Measurements from ENCODE around the gene RPL10A.
A peak's percentile ranks its signal among the peaks of the same experiment; 100 is the strongest.

The RPL10A gene

GRCh38 chr6:35496841-35497570 lies 28.8 kb downstream of the RPL10A start, which contains the start of gene TEAD3:
Gene TEAD3, minus strand, starts transcription at chr6:35497079.
- Histone ChIP-seq H3K9ac (ENCODE audit: low read depth, low read length) (peak within 1 kb of the TSS; percentile 60), H3K4me1 (ENCODE audit: control insufficient read depth, insufficient read depth, low read length) (peaks cover 30% of the 10 kb centered on the region), H3K9me3 (ENCODE audit: control insufficient read depth, insufficient read depth, low read length) (no peaks in the 10 kb centered on the region), H3K36me3 (ENCODE audit: control insufficient read depth, insufficient read depth, low read length) (peaks cover 4% of the 10 kb centered on the region), H3K4me3 (ENCODE audit: low read depth, low read length) (peak within 1 kb of the TSS; percentile 77), H3K27me3 (ENCODE audit: control insufficient read depth, insufficient read depth, low read length) (peaks cover 24% of the 10 kb centered on the region)

GRCh38 chr6:35497571-35498421 lies 29.6 kb downstream of the RPL10A start:
- H3K9ac ChIP-seq (ENCODE audit: low read depth, low read length): peak overlapping the region; percentile 60
- H3K4me3 ChIP-seq (ENCODE audit: low read depth, low read length): peak overlapping the region; percentile 75
- peaks cover 24% of the 10 kb centered on the region for H3K27me3 ChIP-seq (ENCODE audit: control insufficient read depth, insufficient read depth, low read length)
- H3K9me3 ChIP-seq (ENCODE audit: control insufficient read depth, insufficient read depth, low read length): no peaks in the 10 kb centered on the region
- peaks cover 4% of the 10 kb centered on the region for H3K36me3 ChIP-seq (ENCODE audit: control insufficient read depth, insufficient read depth, low read length)
- H3K4me1 ChIP-seq (ENCODE audit: control insufficient read depth, insufficient read depth, low read length): peaks cover 22% of the 10 kb centered on the region

- Histone ChIP-seq H3K4me3 (ENCODE audit: low read depth, low read length) (peak overlapping the region; percentile 75), H3K27me3 (ENCODE audit: control insufficient read depth, insufficient read depth, low read length) (peaks cover 23% of the 10 kb centered on the region), H3K4me1 (ENCODE audit: control insufficient read depth, insufficient read depth, low read length) (peaks cover 17% of the 10 kb centered on the region), H3K9ac (ENCODE audit: low read depth, low read length) (peak overlapping the region; percentile 60), H3K36me3 (ENCODE audit: control insufficient read depth, insufficient read depth, low read length) (peaks cover 3% of the 10 kb centered on the region), H3K9me3 (ENCODE audit: control insufficient read depth, insufficient read depth, low read length) (no peaks in the 10 kb centered on the region)
Observed at GRCh38 chr6:35498422-35499067, 30.3 kb downstream of the RPL10A start.

DNA sequence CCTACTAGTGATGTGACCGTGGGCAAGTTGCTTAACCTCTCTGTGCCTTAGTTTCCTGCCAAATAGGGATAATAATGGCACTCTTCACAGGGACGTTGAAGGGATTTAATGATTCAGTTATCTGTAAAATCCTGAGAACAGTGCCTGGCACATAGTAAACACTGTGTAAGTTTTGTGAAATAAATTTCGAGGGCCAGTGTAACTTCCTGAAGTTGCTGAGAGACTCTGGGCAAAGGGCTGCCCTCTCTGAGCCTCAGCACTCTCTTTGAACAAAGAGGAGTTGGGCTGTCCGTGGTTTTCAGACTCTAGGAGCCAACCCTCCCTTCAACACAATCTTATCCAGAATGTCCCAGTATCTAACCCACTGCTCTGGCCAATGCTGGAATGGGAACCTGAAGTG lies 31.2 kb downstream of the RPL10A start:
- Histone ChIP-seq H3K27me3 (ENCODE audit: control insufficient read depth, insufficient read depth, low read length) (peaks cover 22% of the 10 kb centered on the region), H3K4me1 (ENCODE audit: control insufficient read depth, insufficient read depth, low read length) (peaks cover 12% of the 10 kb centered on the region), H3K9me3 (ENCODE audit: control insufficient read depth, insufficient read depth, low read length) (no peaks in the 10 kb centered on the region), H3K9ac (ENCODE audit: low read depth, low read length) (no peak overlapping the region), H3K36me3 (ENCODE audit: control insufficient read depth, insufficient read depth, low read length) (no peaks in the 10 kb centered on the region), H3K4me3 (ENCODE audit: low read depth, low read length) (no peak overlapping the region)

- Histone ChIP-seq H3K9me3 (ENCODE audit: control insufficient read depth, insufficient read depth, low read length) (no peaks in the 10 kb centered on the region), H3K27me3 (ENCODE audit: control insufficient read depth, insufficient read depth, low read length) (peaks cover 19% of the 10 kb centered on the region), H3K9ac (ENCODE audit: low read depth, low read length) (no peak overlapping the region), H3K4me3 (ENCODE audit: low read depth, low read length) (no peak overlapping the region), H3K36me3 (ENCODE audit: control insufficient read depth, insufficient read depth, low read length) (no peaks in the 10 kb centered on the region), H3K4me1 (ENCODE audit: control insufficient read depth, insufficient read depth, low read length) (peaks cover 7% of the 10 kb centered on the region)
Observed at GRCh38 chr6:35500782-35501181, 32.6 kb downstream of the RPL10A start.

GRCh38 chr6:35501784-35502183 lies 33.6 kb downstream of the RPL10A start:
- no peak overlapping the region for H3K9ac ChIP-seq (ENCODE audit: low read depth, low read length)
- peaks cover 7% of the 10 kb centered on the region for H3K4me1 ChIP-seq (ENCODE audit: control insufficient read depth, insufficient read depth, low read length)
- H3K36me3 ChIP-seq (ENCODE audit: control insufficient read depth, insufficient read depth, low read length): no peaks in the 10 kb centered on the region
- H3K9me3 ChIP-seq (ENCODE audit: control insufficient read depth, insufficient read depth, low read length): no peaks in the 10 kb centered on the region
- peaks cover 22% of the 10 kb centered on the region for H3K27me3 ChIP-seq (ENCODE audit: control insufficient read depth, insufficient read depth, low read length)
- H3K4me3 ChIP-seq (ENCODE audit: low read depth, low read length): no peak overlapping the region

GRCh38 chr6:35503534-35503933 lies 35.3 kb downstream of the RPL10A start:
- H3K36me3 ChIP-seq (ENCODE audit: control insufficient read depth, insufficient read depth, low read length): no peaks in the 10 kb centered on the region
- H3K27me3 ChIP-seq (ENCODE audit: control insufficient read depth, insufficient read depth, low read length): peaks cover 17% of the 10 kb centered on the region
- no peak overlapping the region for H3K9ac ChIP-seq (ENCODE audit: low read depth, low read length)
- peaks cover 15% of the 10 kb centered on the region for H3K4me1 ChIP-seq (ENCODE audit: control insufficient read depth, insufficient read depth, low read length)
- H3K9me3 ChIP-seq (ENCODE audit: control insufficient read depth, insufficient read depth, low read length): no peaks in the 10 kb centered on the region
- H3K4me3 ChIP-seq (ENCODE audit: low read depth, low read length): no peak overlapping the region

DNA sequence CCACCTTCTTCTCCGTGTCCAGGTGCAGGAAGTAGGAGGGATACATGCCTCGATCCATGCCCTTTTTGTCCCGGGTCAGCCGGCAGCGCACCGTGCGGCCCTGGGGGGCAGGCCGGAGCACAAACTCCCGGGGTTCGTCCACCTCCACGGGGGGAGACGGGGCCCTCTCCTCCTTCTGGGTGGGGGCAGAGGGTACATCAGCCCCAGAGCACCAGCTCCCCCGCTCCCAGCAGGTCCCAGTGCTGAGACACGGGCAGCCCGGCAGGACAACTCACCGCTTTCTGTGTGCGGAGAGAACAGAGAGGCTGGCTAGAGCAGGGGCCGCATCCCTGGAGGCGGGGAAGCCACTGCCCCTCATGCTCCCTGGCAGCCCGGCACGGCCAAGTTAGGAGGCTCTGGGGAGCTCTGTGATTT lies 37.8 kb downstream of the RPL10A start:
- Histone ChIP-seq H3K4me1 (ENCODE audit: control insufficient read depth, insufficient read depth, low read length) (peaks cover 15% of the 10 kb centered on the region), H3K9me3 (ENCODE audit: control insufficient read depth, insufficient read depth, low read length) (no peaks in the 10 kb centered on the region), H3K4me3 (ENCODE audit: low read depth, low read length) (no peak overlapping the region), H3K36me3 (ENCODE audit: control insufficient read depth, insufficient read depth, low read length) (no peaks in the 10 kb centered on the region), H3K27me3 (ENCODE audit: control insufficient read depth, insufficient read depth, low read length) (peaks cover 3% of the 10 kb centered on the region), H3K9ac (ENCODE audit: low read depth, low read length) (no peak overlapping the region)

DNA sequence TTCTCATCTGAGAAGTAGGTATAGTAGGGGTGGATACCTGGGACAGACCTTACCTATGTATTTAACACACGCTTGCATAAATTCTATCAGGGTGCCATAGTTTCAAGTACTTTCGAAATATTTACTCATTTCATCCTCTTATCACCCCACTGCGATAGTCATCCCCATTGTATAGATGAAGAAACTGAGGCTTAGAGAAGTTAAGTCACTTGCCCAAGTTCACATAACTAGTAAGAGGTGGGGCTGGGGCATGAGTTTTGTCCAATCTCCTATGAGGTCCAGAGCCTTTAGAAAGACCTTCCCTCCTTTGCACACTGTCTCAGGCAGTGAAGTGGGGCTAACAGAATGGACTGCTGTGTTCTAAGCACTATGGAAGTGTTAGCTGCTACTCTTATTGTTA lies 38.3 kb downstream of the RPL10A start:
- no peak overlapping the region for H3K9ac ChIP-seq (ENCODE audit: low read depth, low read length)
- peaks cover 6% of the 10 kb centered on the region for H3K27me3 ChIP-seq (ENCODE audit: control insufficient read depth, insufficient read depth, low read length)
- no peak overlapping the region for H3K4me3 ChIP-seq (ENCODE audit: low read depth, low read length)

DNA sequence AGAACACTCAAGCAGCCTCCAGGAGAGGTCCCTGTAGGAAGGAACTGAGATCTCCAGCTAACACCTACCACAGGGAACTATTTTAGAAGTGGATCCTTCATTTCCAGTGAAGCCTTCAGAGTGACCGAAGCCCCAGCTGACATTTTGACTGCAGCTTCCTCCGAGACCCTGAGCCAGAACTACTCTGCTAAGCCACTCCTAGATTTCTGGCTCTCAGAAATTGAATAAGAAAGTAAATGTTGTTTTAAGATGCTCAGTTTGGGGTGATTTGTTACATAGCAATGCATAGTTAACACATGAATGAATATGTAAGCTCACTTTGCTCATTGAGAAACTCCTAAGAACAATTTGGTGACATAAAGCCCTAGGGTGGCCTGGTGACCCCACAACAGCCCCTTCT lies 39.0 kb downstream of the RPL10A start:
- Histone ChIP-seq H3K36me3 (ENCODE audit: control insufficient read depth, insufficient read depth, low read length) (no peaks in the 10 kb centered on the region), H3K9ac (ENCODE audit: low read depth, low read length) (no peak overlapping the region), H3K9me3 (ENCODE audit: control insufficient read depth, insufficient read depth, low read length) (no peaks in the 10 kb centered on the region), H3K4me1 (ENCODE audit: control insufficient read depth, insufficient read depth, low read length) (peaks cover 19% of the 10 kb centered on the region), H3K27me3 (ENCODE audit: control insufficient read depth, insufficient read depth, low read length) (peaks cover 6% of the 10 kb centered on the region), H3K4me3 (ENCODE audit: low read depth, low read length) (no peak overlapping the region)

More for the DNA sequence above, 38.3 kb downstream of the RPL10A start:
- H3K36me3 ChIP-seq (ENCODE audit: control insufficient read depth, insufficient read depth, low read length): no peaks in the 10 kb centered on the region
- H3K9me3 ChIP-seq (ENCODE audit: control insufficient read depth, insufficient read depth, low read length): no peaks in the 10 kb centered on the region
- peaks cover 19% of the 10 kb centered on the region for H3K4me1 ChIP-seq (ENCODE audit: control insufficient read depth, insufficient read depth, low read length)

DNA sequence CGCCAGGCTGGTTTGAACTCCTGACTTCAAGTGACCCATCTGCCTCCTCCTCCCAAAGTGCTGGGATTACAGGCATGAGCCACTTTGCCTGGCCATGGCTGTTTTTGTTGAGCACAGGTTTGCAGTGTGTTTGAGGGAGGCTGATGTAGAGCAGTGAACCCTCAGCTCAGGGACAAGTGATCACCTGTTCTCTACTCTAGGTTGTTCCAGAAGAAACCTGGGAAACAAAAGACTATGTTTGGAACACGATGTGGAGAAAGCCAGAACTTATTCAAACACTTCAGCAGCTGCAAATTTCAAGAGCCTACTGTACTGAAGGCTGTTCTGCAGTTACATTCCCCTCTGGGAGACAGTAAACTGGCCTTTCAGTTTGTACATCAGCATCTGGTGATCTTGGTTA lies 39.8 kb downstream of the RPL10A start:
- peaks cover 19% of the 10 kb centered on the region for H3K4me1 ChIP-seq (ENCODE audit: control insufficient read depth, insufficient read depth, low read length)
- H3K9ac ChIP-seq (ENCODE audit: low read depth, low read length): no peak overlapping the region
- H3K27me3 ChIP-seq (ENCODE audit: control insufficient read depth, insufficient read depth, low read length): peaks cover 6% of the 10 kb centered on the region
- no peaks in the 10 kb centered on the region for H3K9me3 ChIP-seq (ENCODE audit: control insufficient read depth, insufficient read depth, low read length)
- H3K4me3 ChIP-seq (ENCODE audit: low read depth, low read length): no peak overlapping the region
- H3K36me3 ChIP-seq (ENCODE audit: control insufficient read depth, insufficient read depth, low read length): no peaks in the 10 kb centered on the region
